ENCODE results near the gene SKAP2.

The SKAP2 gene

DNA sequence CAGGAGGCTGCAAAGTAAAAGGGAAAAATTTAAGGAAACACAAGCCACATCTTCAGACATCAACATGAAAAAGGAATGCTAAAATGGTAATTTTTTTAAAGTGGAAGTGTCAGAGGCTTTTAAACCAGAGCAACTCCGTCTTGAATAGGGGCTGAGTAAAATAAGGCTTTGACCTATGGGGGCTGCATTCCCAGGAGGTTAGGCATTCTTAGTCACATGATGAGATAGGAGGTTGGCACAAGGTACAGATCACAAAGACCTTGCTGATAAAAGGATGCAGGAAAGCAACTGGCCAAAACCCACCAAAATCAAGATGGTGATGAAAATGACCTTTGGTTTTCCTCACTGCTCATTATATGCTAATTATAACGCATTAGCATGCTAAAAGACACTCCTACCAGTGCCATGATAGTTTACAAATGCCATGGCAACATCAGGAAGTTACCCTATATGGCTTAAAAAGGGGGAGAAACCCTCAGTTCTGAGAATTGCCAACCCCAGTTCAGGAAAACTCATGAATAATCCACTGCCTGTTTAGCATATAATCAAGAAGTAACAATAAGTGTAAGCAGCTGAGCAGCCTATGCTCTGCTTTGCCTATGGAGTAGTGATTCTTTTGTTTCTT, 128.3 kb downstream of the SKAP2 start:
- TF ChIP-seq, protein P1, sequence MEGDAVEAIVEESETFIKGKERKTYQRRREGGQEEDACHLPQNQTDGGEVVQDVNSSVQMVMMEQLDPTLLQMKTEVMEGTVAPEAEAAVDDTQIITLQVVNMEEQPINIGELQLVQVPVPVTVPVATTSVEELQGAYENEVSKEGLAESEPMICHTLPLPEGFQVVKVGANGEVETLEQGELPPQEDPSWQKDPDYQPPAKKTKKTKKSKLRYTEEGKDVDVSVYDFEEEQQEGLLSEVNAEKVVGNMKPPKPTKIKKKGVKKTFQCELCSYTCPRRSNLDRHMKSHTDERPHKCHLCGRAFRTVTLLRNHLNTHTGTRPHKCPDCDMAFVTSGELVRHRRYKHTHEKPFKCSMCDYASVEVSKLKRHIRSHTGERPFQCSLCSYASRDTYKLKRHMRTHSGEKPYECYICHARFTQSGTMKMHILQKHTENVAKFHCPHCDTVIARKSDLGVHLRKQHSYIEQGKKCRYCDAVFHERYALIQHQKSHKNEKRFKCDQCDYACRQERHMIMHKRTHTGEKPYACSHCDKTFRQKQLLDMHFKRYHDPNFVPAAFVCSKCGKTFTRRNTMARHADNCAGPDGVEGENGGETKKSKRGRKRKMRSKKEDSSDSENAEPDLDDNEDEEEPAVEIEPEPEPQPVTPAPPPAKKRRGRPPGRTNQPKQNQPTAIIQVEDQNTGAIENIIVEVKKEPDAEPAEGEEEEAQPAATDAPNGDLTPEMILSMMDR (IDR thresholded peaks at IDR 0.05; ENCODE audit: control insufficient read depth, insufficient read depth, low read depth, low read length, missing control alignments), result no peak
- H3K4me3 ChIP-seq (ENCODE audit: control insufficient read depth, low read depth, low read length), result no peak overlapping the region
- DNase-seq (ENCODE audit: low read depth), result no peak

DNA sequence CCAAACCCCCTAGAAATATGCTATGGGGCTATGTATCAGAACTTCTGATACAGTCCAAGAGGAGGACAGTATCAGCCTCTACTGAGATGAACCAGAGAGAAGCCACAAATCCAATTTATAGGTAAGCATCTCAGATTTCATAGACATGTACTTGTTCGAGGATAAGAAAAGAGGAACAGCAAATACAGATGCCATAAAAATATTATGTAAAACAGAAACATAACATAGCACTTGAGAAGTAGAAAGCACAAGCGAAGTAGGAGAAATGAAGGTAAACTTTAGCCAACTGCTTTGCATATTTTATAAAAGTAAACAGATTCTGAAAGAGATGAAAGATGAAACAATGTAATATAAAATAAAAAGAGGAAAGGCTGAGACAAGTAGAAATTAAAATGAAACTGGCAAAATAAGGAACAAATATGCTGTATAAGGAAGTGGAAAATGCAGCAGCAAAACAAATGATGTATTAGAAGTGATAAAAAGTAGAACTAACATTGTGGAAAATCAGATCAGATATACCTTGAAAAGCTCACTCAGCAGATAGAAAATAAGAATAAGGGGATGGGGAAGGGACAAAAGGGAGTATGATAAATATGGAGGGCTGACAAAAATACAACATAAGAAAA, 135.1 kb downstream of the SKAP2 start:
- no peak overlapping the region for H3K4me3 ChIP-seq (ENCODE audit: control insufficient read depth, low read depth, low read length)
- DNase-seq (ENCODE audit: low read depth), result no peak
- TF ChIP-seq, protein P1 (IDR thresholded peaks at IDR 0.05; ENCODE audit: control insufficient read depth, insufficient read depth, low read depth, low read length, missing control alignments), result no peak

DNA sequence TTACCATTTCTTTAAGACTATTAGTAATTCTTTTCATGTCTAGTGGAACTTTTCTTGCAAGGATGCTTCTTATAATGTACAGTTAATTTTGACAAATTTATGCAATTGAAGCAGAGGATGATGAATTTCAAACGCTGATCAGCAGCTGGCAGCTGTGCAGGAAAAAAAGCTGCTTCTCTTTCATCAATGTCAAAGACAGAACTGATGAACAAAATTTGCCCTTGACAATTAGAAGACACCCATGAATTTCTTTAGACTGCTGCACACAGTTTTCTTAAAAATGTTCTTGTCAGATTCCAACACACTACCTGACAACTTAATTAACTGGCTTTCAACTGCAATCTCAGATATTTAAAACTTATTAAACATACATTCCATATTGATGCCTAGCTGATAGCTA, 138.3 kb downstream of the SKAP2 start:
- TF ChIP-seq, protein P1 (IDR thresholded peaks at IDR 0.05; ENCODE audit: control insufficient read depth, insufficient read depth, low read depth, low read length, missing control alignments), result no peak
- H3K4me3 ChIP-seq (ENCODE audit: control insufficient read depth, low read depth, low read length), result no peak overlapping the region
- no peak for DNase-seq (ENCODE audit: low read depth)

DNA sequence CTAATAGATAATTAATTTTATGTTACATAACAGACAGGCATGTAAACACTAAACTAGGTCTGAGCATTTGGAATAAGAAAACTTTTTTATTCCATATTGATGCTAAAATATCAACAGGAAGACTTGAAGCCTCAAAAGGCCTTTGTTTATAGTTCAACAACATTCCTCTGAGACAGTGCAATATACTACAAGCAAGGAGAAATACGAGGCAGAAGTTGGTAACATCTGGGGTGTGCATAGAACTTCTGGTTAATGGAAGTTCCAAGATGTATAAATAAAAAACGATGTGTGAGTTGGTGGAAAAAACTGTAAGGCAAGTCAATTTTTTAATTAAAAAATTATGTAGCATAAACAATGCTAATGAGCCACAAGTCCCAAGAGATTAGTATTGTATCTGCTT, 139.6 kb downstream of the SKAP2 start:
- TF ChIP-seq, protein P1 (IDR thresholded peaks at IDR 0.05; ENCODE audit: control insufficient read depth, insufficient read depth, low read depth, low read length, missing control alignments), result no peak
- H3K4me3 ChIP-seq (ENCODE audit: control insufficient read depth, low read depth, low read length), result no peak overlapping the region
- DNase-seq (ENCODE audit: low read depth), result no peak

DNA sequence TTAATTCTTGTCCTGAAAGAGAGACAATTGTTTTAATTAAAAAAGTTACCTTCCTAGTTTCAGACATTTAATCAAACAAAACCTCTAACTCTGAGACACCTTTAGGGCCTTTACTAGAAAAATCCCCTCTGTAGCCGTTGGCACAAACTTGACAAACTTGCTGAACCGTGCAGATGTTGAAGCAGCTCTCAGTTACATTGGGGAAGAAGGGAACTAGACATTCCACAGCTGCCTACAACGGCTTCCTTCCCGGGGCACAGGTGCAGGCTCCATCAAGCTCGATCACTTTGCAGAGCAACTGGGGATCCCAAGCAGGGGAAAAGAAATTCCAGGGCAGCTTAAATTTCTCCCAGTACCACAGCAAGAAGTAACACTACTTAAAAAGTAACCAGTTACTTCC, 141.3 kb downstream of the SKAP2 start:
- DNase-seq (ENCODE audit: low read depth), result no peak
- TF ChIP-seq, protein P1 (IDR thresholded peaks at IDR 0.05; ENCODE audit: control insufficient read depth, insufficient read depth, low read depth, low read length, missing control alignments), result no peak
- H3K4me3 ChIP-seq (ENCODE audit: control insufficient read depth, low read depth, low read length), result no peak overlapping the region

DNA sequence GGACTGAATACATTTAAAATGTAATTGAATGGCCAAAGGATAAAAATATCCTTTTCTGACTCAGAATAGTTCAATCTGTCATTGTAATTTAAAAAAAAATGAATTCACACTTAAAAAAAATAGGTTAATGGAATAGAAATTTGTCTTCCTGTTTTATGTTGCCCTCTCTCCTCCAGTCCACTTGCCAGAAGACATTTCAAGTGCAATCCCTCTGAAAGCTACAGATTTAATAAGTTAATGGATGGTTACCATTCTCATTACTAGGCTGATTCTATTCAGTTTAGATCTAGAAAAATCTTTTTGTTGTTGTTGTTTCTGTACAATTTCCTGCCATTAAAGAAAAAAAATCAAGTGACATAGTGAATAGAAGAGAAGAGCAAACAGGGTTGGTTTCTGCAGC, 142.9 kb downstream of the SKAP2 start:
- DNase-seq (ENCODE audit: low read depth), result no peak
- no peak overlapping the region for H3K4me3 ChIP-seq (ENCODE audit: control insufficient read depth, low read depth, low read length)
- TF ChIP-seq, protein P1 (IDR thresholded peaks at IDR 0.05; ENCODE audit: control insufficient read depth, insufficient read depth, low read depth, low read length, missing control alignments), result no peak
